ENCODE data around the gene LLGL1.

The LLGL1 gene

GRCh38 chr17:18253947-18254821, 28.7 kb downstream of the LLGL1 start:
- no peak for DNase-seq

- DNase-seq, result no peak
Observed at GRCh38 chr17:18254888-18255649, 29.6 kb downstream of the LLGL1 start.

GRCh38 chr17:18256351-18256750, 30.9 kb downstream of the LLGL1 start:
- DNase-seq, result no peak

GRCh38 chr17:18256776-18257175, 31.3 kb downstream of the LLGL1 start:
- no peak for DNase-seq

- DNase-seq, result peak; percentile 13
Observed at GRCh38 chr17:18257268-18257981, 32.0 kb downstream of the LLGL1 start.

GRCh38 chr17:18257982-18258355, 32.5 kb downstream of the LLGL1 start:
- DNase-seq, result peak; percentile 74

- DNase-seq, result peak; percentile 48
Observed at GRCh38 chr17:18258356-18259038, 33.1 kb downstream of the LLGL1 start, which contains the start of gene FLII. FLII (minus strand) TSS chr17:18258738; CDS start chr17:18258690, 48 bp downstream.

GRCh38 chr17:18259621-18260331, 34.3 kb downstream of the LLGL1 start:
- DNase-seq, result peak; percentile 54

- DNase-seq, result peak; percentile 93
Observed at GRCh38 chr17:18260332-18261145, 35.1 kb downstream of the LLGL1 start, which contains the start of gene MIEF2. MIEF2 (plus strand) TSS chr17:18260662; CDS start chr17:18262721, 2,059 bp downstream.

- DNase-seq, result peak; percentile 46
Observed at GRCh38 chr17:18261146-18261515, 35.7 kb downstream of the LLGL1 start.

- no peak for DNase-seq
Observed at GRCh38 chr17:18261659-18262058, 36.2 kb downstream of the LLGL1 start.

GRCh38 chr17:18262111-18262510, 36.7 kb downstream of the LLGL1 start:
- no peak for DNase-seq

- no peak for DNase-seq
Observed at GRCh38 chr17:18262641-18263040, 37.2 kb downstream of the LLGL1 start.

GRCh38 chr17:18263885-18264682, 38.6 kb downstream of the LLGL1 start:
- DNase-seq, result no peak

GRCh38 chr17:18267366-18267765, 41.9 kb downstream of the LLGL1 start:
- no peak for DNase-seq

- peak; percentile 74 for DNase-seq
Observed at GRCh38 chr17:18267927-18268711, 42.7 kb downstream of the LLGL1 start.

GRCh38 chr17:18270046-18270931, 44.9 kb downstream of the LLGL1 start:
- DNase-seq, result no peak

- no peak for DNase-seq
Observed at GRCh38 chr17:18277076-18277475, 51.6 kb downstream of the LLGL1 start.

All from fibroblast of skin of back (primary cell).